8988T (cell line): ENCODE measurements around the gene IL12RB1.
A peak's percentile ranks its signal among the peaks of the same experiment; 100 is the strongest.
"Not testable (repeated sequence)": the region's sequence is repeated elsewhere in the genome, so short reads cannot be mapped to it uniquely, and the experiment has no call there.

Source experiments
- DNase-seq: peaks from one replicate; pipeline ENCODE4 v3.0.0; 2011

The IL12RB1 gene

GRCh38 chr19:18110609-18111232 is 24.0 kb upstream of the IL12RB1 start:
- DNase-seq, result no peak

DNA sequence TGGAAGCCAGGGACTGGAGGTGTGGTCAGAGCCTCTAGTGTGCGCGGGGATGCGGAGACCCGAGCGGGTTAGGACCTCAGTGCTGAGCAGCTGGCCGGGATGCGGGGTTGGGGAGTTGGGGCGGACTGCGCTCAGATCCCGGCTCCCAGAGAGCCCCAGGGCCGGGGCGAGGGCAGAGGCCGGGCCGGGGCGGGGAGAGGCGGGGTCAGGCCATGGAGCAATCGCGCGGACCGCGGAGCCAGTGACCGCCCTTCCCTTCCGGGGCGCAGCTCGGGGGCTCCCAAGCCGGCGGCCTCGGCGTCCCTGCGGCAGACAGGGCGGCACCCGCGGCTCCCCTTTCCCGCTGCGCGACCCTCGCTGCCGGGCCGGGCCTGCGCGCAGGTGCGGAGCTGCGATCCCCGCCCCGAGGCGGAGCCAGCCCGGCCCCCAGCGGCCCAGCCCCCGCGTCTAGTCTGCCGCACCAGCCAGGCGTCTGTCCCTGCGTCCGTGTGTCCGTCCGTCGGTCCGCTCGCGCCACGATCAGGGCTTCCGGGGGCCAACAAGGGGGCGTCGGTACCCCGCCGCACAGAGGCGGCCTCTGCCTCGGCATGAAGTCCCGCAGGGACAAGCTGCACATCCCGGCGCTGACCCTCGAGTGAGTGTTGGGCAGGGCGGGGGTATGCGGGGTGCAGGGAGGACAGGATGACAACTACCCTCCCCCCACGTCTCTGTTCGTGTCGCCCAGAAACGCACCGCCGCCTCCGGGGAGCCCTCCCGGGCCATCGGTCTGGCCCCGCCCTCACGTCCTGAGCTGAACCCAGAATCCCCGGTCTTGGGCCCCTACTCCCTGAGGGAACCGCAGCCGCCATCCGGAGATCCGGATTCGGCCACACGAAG is 23.2 kb upstream of the IL12RB1 start:
- DNase-seq, result peak; percentile 81

- DNase-seq, result no peak
Observed at GRCh38 chr19:18109341-18109732, 22.6 kb upstream of the IL12RB1 start.

DNA sequence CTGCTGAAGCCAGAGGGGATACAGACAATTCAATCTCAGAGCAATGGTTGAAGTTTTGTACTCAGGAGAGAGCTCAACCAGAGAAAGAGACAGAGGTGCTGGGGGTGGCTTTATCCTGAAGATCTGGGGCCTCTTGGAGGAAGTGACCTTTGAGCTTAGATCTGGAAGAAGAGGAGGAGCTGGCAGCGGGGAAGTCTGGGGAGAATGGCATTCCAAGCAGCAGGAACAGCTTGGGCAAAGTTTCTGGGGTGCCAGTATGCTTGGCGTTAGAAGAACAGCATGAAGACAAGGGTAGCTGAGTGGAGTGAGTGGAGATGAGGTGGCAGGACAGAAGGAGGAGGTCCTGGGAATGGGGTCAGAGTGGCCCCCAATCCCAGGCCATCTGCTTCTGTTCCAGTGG is 22.2 kb upstream of the IL12RB1 start:
- no peak for DNase-seq

GRCh38 chr19:18107235-18107634 is 20.5 kb upstream of the IL12RB1 start:
- DNase-seq, result no peak

DNA sequence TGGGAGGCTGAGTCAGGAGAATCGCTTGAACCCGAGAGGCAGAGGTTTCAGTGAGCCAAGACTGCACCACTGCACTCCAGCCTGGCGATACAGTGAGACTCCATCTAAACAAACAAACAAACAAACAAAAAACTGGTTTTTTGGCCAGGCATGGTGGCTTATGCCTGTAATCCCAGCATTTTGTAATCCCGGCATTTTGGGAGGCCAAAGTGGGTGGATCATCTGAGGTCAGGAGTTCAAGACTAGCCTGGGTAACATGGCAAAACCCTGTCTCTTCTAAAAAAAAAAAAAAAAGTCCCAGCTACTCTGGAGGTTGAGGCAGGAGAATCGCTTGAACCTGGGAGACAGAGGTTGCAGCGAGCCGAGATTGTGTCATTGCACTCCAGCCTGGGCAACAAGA is 18.5 kb upstream of the IL12RB1 start:
- not testable (repeated sequence) for DNase-seq

DNA sequence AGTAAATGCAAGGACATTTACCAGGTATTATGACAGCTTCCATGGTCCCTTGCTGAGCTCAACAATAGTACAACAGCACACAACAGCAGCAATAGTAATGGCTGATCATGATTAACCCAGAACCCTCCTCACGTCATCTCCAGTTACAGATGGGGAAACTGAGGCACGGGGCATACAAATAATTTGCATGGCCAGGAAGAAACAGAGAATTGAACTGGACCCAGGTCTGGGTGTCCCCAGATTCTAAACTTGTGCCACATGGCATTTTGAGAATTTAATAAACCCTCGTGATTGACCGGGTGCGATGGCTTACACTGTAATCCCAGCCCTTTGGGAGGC is 18.0 kb upstream of the IL12RB1 start:
- DNase-seq, result no peak

DNA sequence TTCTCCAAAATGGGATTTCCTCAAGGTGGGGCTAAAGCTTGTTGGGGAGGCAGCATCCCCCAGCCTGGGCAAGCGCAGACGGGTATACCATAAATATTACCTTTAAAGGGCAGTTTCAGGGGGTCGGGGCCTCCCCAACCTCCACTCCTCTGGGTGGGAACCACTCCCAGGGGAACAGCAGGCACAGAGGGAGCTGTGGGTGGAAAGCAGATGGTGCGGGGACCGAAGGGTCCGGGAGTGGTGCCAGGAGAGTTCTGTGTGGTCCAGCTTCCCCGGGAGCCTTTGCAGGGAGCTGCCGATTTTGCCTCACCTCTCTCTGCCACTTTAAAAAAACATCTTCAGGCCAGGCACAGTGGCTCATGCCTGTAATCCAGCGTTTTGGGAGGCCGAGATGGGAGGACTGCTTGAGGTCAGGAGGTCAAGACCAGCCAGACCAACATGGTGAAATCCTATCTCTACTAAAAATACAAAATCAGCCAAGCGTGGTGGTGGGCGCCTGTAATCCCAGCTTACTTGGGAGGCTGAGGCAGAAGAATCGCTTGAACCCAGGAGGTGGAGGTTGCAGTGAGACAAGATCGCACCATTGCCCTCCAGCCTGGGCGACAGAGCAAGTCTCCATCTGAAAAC is 16.3 kb upstream of the IL12RB1 start:
- DNase-seq, result no peak

- no peak for DNase-seq
Observed at GRCh38 chr19:18101268-18101667, 14.5 kb upstream of the IL12RB1 start.

GRCh38 chr19:18100710-18101109 is 14.0 kb upstream of the IL12RB1 start:
- DNase-seq, result no peak

GRCh38 chr19:18099623-18099995 is 12.9 kb upstream of the IL12RB1 start:
- DNase-seq, result no peak

- DNase-seq, result no peak
Observed at GRCh38 chr19:18098891-18099622, 12.3 kb upstream of the IL12RB1 start.

- DNase-seq, result no peak
Observed at GRCh38 chr19:18097993-18098890, 11.5 kb upstream of the IL12RB1 start.

DNA sequence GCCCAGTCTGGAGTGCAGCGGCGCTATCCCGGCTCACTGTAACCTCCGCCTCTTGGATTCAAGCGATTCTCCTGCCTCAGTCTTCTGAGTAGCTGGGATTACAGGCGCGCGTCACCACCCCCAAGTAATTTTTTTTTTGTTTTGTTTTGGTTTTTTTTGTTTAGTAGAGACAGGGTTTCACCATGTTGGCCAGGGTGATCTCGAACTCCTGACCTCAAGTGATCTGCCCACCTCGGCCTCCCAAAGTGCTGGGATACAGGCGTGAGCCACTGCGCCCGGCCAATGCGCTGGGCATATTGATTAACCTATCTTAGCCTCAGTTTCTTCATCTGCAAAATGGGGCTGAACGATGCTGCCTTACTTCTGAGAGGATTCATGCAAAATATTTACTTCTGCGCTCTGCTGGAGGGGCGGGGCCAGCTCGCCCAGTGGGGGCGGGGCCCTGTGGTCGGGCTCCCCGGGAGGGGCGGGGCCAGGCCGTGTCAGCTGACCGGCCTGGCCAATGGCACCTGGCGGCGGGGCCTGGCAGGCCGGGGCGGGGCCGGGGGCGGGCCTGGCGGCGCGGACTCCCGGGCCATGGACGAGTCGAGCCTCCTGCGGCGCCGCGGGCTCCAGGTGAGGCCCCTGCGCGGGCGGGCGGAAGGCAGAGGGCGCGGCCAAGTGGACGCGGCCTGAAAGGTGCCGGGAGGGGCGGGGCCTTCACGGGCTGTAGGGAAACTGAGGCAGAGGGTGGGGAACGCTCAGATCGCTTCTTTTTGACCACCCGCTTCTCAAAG is 10.7 kb upstream of the IL12RB1 start, which contains the start of gene MAST3:
Gene MAST3, plus strand, starts transcription at position 562 of the 776 bp plus-strand sequence. Its CDS starts 15 bp downstream, at position 577.
- DNase-seq, result peak; percentile 96

DNA sequence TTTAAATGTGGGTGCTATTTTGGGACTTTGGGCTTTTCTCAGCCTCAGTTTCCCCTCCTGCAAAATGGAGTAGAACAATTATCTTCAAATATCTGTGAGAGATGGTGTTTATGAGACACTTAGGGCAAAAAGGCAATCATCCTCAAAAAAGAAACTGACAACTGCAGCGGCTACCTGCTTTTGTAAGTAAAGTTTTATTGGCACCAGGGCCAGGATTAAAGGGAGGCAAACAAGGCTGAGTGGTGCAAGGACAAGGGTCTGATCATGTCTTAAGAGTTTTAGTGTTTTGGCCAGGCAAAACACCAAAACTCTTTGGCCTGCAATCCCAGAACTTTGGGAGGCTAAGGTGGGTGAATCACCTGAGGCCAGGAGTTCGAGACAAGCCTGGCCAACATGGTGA is 9.5 kb upstream of the IL12RB1 start:
- DNase-seq, result no peak

- DNase-seq, result no peak
Observed at GRCh38 chr19:18093439-18094161, 6.9 kb upstream of the IL12RB1 start.

DNA sequence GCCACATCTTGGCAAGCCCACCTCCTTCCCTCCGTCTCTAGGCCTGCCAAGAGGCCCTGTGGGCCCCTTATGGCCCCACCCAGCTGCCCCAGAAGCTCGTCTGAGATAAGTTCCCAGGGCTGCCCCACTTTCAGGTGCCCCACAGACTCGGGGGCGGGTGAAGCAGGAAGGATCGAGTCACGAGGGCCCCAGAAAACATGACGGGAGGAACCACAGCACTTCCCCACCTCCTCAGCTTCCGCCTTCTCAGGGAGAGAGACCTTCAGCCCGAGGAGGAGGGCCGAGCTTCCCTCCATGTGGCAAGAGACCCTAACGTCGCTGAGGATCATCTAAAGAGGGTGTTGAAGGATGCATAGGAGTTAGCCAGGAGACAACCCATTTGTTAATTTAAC is 4.5 kb upstream of the IL12RB1 start:
- no peak for DNase-seq

DNA sequence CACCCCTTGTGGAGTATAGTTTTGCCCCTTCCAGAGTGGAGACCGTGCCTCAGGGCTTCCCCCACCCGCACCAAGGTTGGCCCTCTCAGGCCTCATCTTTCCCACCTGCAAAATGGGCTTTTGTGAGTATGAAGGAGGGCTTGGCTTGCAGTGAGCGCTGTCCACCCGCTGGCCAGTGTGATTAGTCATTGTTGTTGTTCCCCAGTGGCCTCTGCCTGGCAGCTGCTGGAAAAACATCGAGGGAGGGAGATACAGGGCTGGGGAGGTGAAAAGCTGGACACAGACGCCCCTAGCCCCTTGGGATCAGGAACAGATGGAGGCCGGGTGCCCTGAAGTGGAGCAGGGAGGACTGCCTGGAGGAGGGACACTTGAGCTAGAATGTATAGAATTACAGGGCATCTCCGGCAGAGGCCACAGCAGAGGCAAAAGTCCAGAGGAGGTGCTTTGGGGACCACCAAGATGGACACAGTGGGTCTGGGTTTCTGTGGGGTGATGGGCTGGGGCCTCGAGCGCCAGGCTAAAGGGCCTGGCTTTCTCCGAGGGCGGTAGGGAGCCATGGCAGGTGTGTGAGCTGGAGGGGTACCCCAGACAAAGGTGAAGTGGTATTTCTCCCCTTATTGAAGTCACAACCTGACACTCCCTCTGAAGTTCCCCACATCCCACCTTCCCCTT is 3.9 kb upstream of the IL12RB1 start:
- DNase-seq, result no peak

DNA sequence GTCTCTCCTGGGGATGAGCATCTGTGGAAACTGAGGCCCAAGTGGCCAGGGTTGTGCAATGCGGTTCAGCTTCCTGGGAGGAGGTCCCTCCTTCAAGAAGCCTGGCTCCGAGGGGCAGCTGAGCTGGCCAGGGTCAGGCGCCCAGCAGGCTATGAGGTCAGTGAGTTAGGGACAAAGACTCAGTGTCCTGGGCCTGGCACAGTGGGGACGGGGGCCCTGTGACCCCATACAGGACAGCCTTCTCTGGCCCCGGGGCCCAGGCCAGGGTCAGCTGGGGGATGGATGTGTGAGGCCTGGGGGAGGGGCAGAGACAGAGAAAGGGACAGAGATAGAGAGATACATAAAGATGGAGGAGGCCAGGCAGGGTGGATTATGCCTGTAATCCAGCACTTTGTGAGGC is 3.0 kb upstream of the IL12RB1 start:
- DNase-seq, result no peak

DNA sequence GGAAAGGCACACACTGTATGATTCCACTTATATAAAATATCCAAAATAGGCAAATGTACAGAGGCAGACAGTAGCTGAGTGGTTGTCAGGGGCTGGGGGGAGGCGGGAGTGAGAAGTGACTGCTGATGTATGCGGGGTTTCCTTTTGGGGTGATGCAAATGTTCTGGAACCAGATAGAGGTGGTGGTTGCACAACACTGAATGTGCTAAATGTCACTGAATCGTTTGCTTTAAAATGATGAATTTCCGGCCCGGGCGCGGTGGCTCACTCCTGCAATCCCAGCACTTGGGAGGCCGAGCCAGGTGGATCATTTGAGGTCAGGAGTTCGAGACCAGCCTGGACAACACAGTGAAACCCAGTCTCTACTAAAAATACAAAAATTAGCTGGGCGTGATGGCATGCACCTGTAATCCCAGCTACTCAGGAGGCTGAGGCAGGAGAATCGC is 2.4 kb upstream of the IL12RB1 start:
- DNase-seq, result not testable (repeated sequence)
